B cell (primary cell): ENCODE data around the gene RCN1. TPM values are rescaled to one million over a fixed set of nuclear protein-coding genes. Genes with fewer than 3 reads are reported as not detected.

Experiments
- ATAC-seq: fragments of 200-7000 bp; cut with Tn5 transposase; one replicate; pipeline ENCODE4 v1.10.0; 2021; ENCODE audit warnings: low read depth, mild to moderate bottlenecking, moderate number of reproducible peaks, moderate library complexity
- CTCF ChIA-PET: fragments of 350-600 bp; sonication (Branson Sonifier 250); formaldehyde crosslinking; loops from one replicate; lab custom pipeline; 2021; ENCODE audit warnings: antibody characterized with exemption, inconsistent platforms; lab: Charles Lee
- POLR2A ChIA-PET: fragments of 350-600 bp; sonication (Branson Sonifier 250); formaldehyde crosslinking; loops from one replicate; lab custom pipeline; 2021; ENCODE audit warnings: antibody characterized with exemption; lab: Charles Lee
- DNase-seq: peaks from one replicate; pipeline ENCODE4 v3.0.0; 2013
- H2AFZ ChIP-seq: 2 replicates; pipeline ENCODE4 v1.6.1; 2012; ENCODE audit warnings: mild to moderate bottlenecking, low read depth, low read length; ENCODE audit not compliant: insufficient read depth, poor library complexity, severe bottlenecking
- H3K27ac ChIP-seq, 2 donors: 1 replicate in 1 of 2; 2 replicates in 1 of 2; pipeline ENCODE4 v1.5.1; 2012 to 2013; ENCODE audit warnings: low read length in 2 of 2, mild to moderate bottlenecking in 2 of 2, moderate library complexity in 1 of 2
- H3K27me3 ChIP-seq, 4 experiments: fragments of 200-600 bp in 1 of 4; sonication (generic) in 1 of 4; replicated peaks in 1 of 4; 1 replicate in 2 of 4; 2 replicates in 2 of 4; pipeline versions ENCODE4 v1.6.1 to v1.7.0; 2013 to 2016; ENCODE audit warnings: low read length in 3 of 4, mild to moderate bottlenecking in 2 of 4, mixed read lengths in 1 of 4, moderate library complexity in 1 of 4; ENCODE audit not compliant: insufficient read depth in 4 of 4, control insufficient read depth in 3 of 4; ENCODE audit errors: control extremely low read depth in 1 of 4
- H3K36me3 ChIP-seq, 2 experiments: replicated peaks in 1 of 2; 1 replicate in 1 of 2; 2 replicates in 1 of 2; pipeline versions ENCODE4 v1.6.1 to v1.7.1; 2013; ENCODE audit warnings: low read length in 1 of 2; ENCODE audit not compliant: insufficient read depth in 2 of 2, control insufficient read depth in 1 of 2; ENCODE audit errors: control extremely low read depth in 1 of 2, extremely low read depth in 1 of 2
- H3K4me1 ChIP-seq, 2 donors: fragments of 200-600 bp in 1 of 2; sonication (generic) in 1 of 2; 1 replicate in 1 of 2; 2 replicates in 1 of 2; pipeline versions ENCODE4 v1.5.1 to v1.6.1; 2013 to 2017; ENCODE audit warnings: low read length in 2 of 2; ENCODE audit not compliant: control insufficient read depth in 2 of 2, insufficient read depth in 2 of 2
- H3K4me2 ChIP-seq: replicated peaks from 2 replicates; pipeline ENCODE3; 2012; ENCODE audit warnings: mild to moderate bottlenecking, low read depth, low read length; ENCODE audit not compliant: poor library complexity, severe bottlenecking
- H3K4me3 ChIP-seq, 5 experiments: fragments of 200-600 bp in 1 of 5; sonication (generic) in 1 of 5; 1 replicate in 3 of 5; 2 replicates in 2 of 5; pipeline versions ENCODE4 v1.5.1 to v1.7.0; 2011 to 2016; ENCODE audit warnings: low read length in 4 of 5, mild to moderate bottlenecking in 4 of 5, low read depth in 2 of 5, control low read depth in 1 of 5, moderate library complexity in 1 of 5; ENCODE audit not compliant: insufficient read depth in 1 of 5; ENCODE audit errors: control extremely low read depth in 1 of 5, extremely low read depth in 1 of 5
- H3K79me2 ChIP-seq: fragments of 200-600 bp; sonication (generic); one replicate; pipeline ENCODE4 v1.6.0; 2016; ENCODE audit warnings: low read length; ENCODE audit not compliant: control insufficient read depth, insufficient read depth
- H3K9ac ChIP-seq: fragments of 200-600 bp; sonication (generic); 2 replicates; pipeline ENCODE4 v1.6.1; 2017; ENCODE audit warnings: mild to moderate bottlenecking, low read length, moderate library complexity
- H3K9me3 ChIP-seq, 3 donors: one replicate each; pipeline versions ENCODE4 v1.6.1 to v1.7.1; 2013; ENCODE audit warnings: low read length in 2 of 3; ENCODE audit not compliant: control insufficient read depth in 2 of 3, insufficient read depth in 1 of 3; ENCODE audit errors: control extremely low read depth in 1 of 3
- H4K20me1 ChIP-seq: 2 replicates; pipeline ENCODE4 v1.6.0; 2012; ENCODE audit warnings: mild to moderate bottlenecking, low read length; ENCODE audit not compliant: insufficient read depth, control insufficient read depth, poor library complexity, severe bottlenecking
- H3K27ac Mint-ChIP-seq: one replicate; pipeline ENCODE4 v1.8.0; 2021; ENCODE audit warnings: mixed read lengths
- H3K27me3 Mint-ChIP-seq: one replicate; pipeline ENCODE4 v1.8.0; 2021; ENCODE audit warnings: mixed read lengths
- H3K4me1 Mint-ChIP-seq: one replicate; pipeline ENCODE4 v1.8.0; 2021; ENCODE audit warnings: mixed read lengths
- H3K4me3 Mint-ChIP-seq: one replicate; pipeline ENCODE4 v1.8.0; 2021; ENCODE audit warnings: mixed read lengths
- H3K9me3 Mint-ChIP-seq: one replicate; pipeline ENCODE4 v1.8.0; 2022; ENCODE audit warnings: mixed read lengths; ENCODE audit not compliant: insufficient read depth
- CTCF ChIP-seq: fragments of 200-600 bp; IDR thresholded peaks from one replicate; pipeline ENCODE4 v1.8.0; 2022; ENCODE audit warnings: antibody characterized with exemption, mild to moderate bottlenecking
- EZH2 ChIP-seq: IDR thresholded peaks from 2 replicates; pipeline ENCODE4 v1.6.1; 2012; ENCODE audit warnings: borderline replicate concordance, low read depth, mild to moderate bottlenecking, moderate library complexity, low read length; ENCODE audit not compliant: insufficient read depth, poor library complexity, severe bottlenecking
- WGBS: methylation state at CpG from one replicate; pipeline ENCODE4 v1.1.5; 2013; ENCODE audit warnings: missing lambda C conversion rate; ENCODE audit not compliant: insufficient coverage; 5-methylcytosine and 5-hydroxymethylcytosine counted together
- intact Hi-C: fragments of 100-400 bp; cut with micrococcal nuclease; formaldehyde crosslinking; loops from one replicate; pipeline ENCODE4 v1.10.0; 2022
- polyA plus RNA-seq: library from polyadenylated mRNA; depleted of rRNA; stranded (reverse); fragments of >200 nt; gene quantifications from 2 replicates; pipeline ENCODE4 v1.2.3, GENCODE V29; 2012
- total RNA-seq, 2 donors: library from RNA; stranded (reverse); fragments of 120-200 nt in 1 of 2; gene quantifications; 1 replicate in 1 of 2; 2 replicates in 1 of 2; pipeline versions ENCODE4 v1.2.3 to v1.2.4, GENCODE V29; 2013 to 2022

RCN1 gene
- total and polyA plus RNA-seq, 2 donors (not counting 1 experiment from before 2014, with no cell fraction given) = 2.6 to 3.8 TPM

GRCh38 chr11:32121012-32121411 lies 30.1 kb downstream of the RCN1 start:
- intact Hi-C loops = no loop called here
- H4K20me1 ChIP-seq = no peaks in the 10 kb centered on the region
- no peak overlapping the region for H3K9ac ChIP-seq
- H3K36me3 ChIP-seq = no peaks in the 10 kb centered on the region
- no peak overlapping the region for H3K27ac Mint-ChIP-seq
- H3K9me3 Mint-ChIP-seq = no peaks in the 10 kb centered on the region
- TF ChIP-seq CTCF (no peak), EZH2 (no peak)
- H3K27me3 Mint-ChIP-seq = peaks cover 33% of the 10 kb centered on the region
- H3K4me1 ChIP-seq = no peaks in the 10 kb centered on the region
- no peaks in the 10 kb centered on the region for H3K4me1 Mint-ChIP-seq
- CTCF ChIA-PET = interaction anchor here (0.5 to 1.2 kb wide), 2 partner anchors 69 to 183 kb away, joined by 4 to 5 read pairs; no protein-coding TSS in a partner anchor
- H3K79me2 ChIP-seq = no peaks in the 10 kb centered on the region
- H3K27me3 ChIP-seq = peaks cover 0 to 2% (median 0%) of the 10 kb centered on the region in 4 experiments
- WGBS = 83% methylated on average over 4 of the region's 4 CpGs
- ATAC-seq = no peak
- DNase-seq = no peak
- no peaks in the 10 kb centered on the region for H3K9me3 ChIP-seq
- POLR2A ChIA-PET = no interaction called here
- no peak overlapping the region for H3K4me3 ChIP-seq
- no peak overlapping the region for H3K27ac ChIP-seq
- H3K4me2 ChIP-seq = no peak overlapping the region
- H3K4me3 Mint-ChIP-seq = no peak overlapping the region
- no peak overlapping the region for H2AFZ ChIP-seq

- Mint-ChIP-seq H3K27me3 (peaks cover 35% of the 10 kb centered on the region), H3K9me3 (no peaks in the 10 kb centered on the region), H3K27ac (no peak overlapping the region), H3K4me1 (no peaks in the 10 kb centered on the region), H3K4me3 (no peak overlapping the region)
- ATAC-seq (no peak), DNase-seq (no peak)
- Histone ChIP-seq H3K4me1 (no peaks in the 10 kb centered on the region), H3K9ac (no peak overlapping the region), H3K4me2 (no peak overlapping the region), H3K36me3 (no peaks in the 10 kb centered on the region), H3K27me3 (peaks cover 0 to 2% (median 0%) of the 10 kb centered on the region in 4 experiments), H3K27ac (no peak overlapping the region), H3K4me3 (no peak overlapping the region), H4K20me1 (no peaks in the 10 kb centered on the region), H3K79me2 (no peaks in the 10 kb centered on the region), H2AFZ (no peak overlapping the region), H3K9me3 (peaks cover 0 to 5% (median 0%) of the 10 kb centered on the region in 3 donors)
- WGBS = no CpG with 5 or more reads among the region's 2 CpGs
- ChIA-PET POLR2A (no interaction called here), CTCF (no interaction called here)
- TF ChIP-seq CTCF (no peak), EZH2 (no peak)
- intact Hi-C loops = no loop called here
Observed at GRCh38 chr11:32122200-32122599, 31.3 kb downstream of the RCN1 start.
